Endothelial cell of umbilical vein (primary cell): ENCODE results near the gene PKP3. TPM values are rescaled to one million over a fixed set of nuclear protein-coding genes. Genes with fewer than 3 reads are reported as not detected.
A peak's percentile ranks its signal among the peaks of the same experiment; 100 is the strongest.

ENCODE experiments used
- BruUV-seq: library from RNA; stranded (reverse); fragments of 400-500 nt; replicated peaks from 2 replicates; lab custom pipeline; 2021; lab: Mats Ljungman, UMichigan
- CTCF ChIA-PET: fragments of 300-600, 350-600 bp; sonication (Branson Sonifier 250); formaldehyde crosslinking; loops from one replicate; lab custom pipeline; 2021; ENCODE audit warnings: antibody characterized with exemption, inconsistent platforms; lab: Charles Lee
- POLR2A ChIA-PET: fragments of 300-600, 350-600 bp; sonication (Branson Sonifier 250); formaldehyde crosslinking; loops from one replicate; lab custom pipeline; 2021; ENCODE audit warnings: antibody characterized with exemption, inconsistent platforms; lab: Charles Lee
- DNase-seq: peaks from one replicate; pipeline ENCODE4 v3.0.0-alpha.2; 2011; ENCODE audit warnings: low read depth, low spot score
- FAIRE-seq: peaks from 2 replicates; lab custom pipeline; 2011; peaks lifted over from hg19 to GRCh38; lab: Jason Lieb, UNC
- H2AFZ ChIP-seq: 2 replicates; pipeline ENCODE4 v1.6.0; 2012; ENCODE audit warnings: low read depth, low read length, control low read depth, inconsistent platforms
- H3K27ac ChIP-seq: 2 replicates; pipeline ENCODE4 v1.5.1; 2011; ENCODE audit warnings: low read depth, mild to moderate bottlenecking, control low read depth, low read length, moderate library complexity; ENCODE audit not compliant: insufficient read depth
- H3K27me3 ChIP-seq, 2 experiments: 2 replicates each; pipeline versions ENCODE4 v1.6.0 to v1.6.1; 2011; ENCODE audit warnings: low read length in 2 of 2, mixed read lengths in 1 of 2; ENCODE audit not compliant: control insufficient read depth in 2 of 2, insufficient read depth in 2 of 2
- H3K36me3 ChIP-seq, 2 experiments: 2 replicates in 1 of 2; 3 replicates in 1 of 2; pipeline ENCODE4 v1.5.1; 2011; ENCODE audit warnings: low read length in 2 of 2, mild to moderate bottlenecking in 1 of 2, moderate library complexity in 1 of 2; ENCODE audit not compliant: control insufficient read depth in 2 of 2, insufficient read depth in 2 of 2; ENCODE audit errors: extremely low read depth in 1 of 2
- H3K4me1 ChIP-seq: 3 replicates; pipeline ENCODE4 v1.5.1; 2011; ENCODE audit warnings: mild to moderate bottlenecking, low read length; ENCODE audit not compliant: control insufficient read depth, insufficient read depth; ENCODE audit errors: extremely low read depth
- H3K4me2 ChIP-seq: 2 replicates; pipeline ENCODE4 v1.6.1; 2011; ENCODE audit warnings: low read length, control low read depth, mixed read lengths; ENCODE audit not compliant: insufficient read depth
- H3K4me3 ChIP-seq, 3 experiments: fragments of 200-600 bp in 1 of 3; sonication (generic), shearing (Covaris generic) in 1 of 3; replicated peaks in 1 of 3; 2 replicates each; pipeline ENCODE4 v1.5.1; 2011 to 2016; ENCODE audit warnings: control low read depth in 3 of 3, low read length in 3 of 3, mild to moderate bottlenecking in 2 of 3, inconsistent platforms in 1 of 3, low read depth in 1 of 3, moderate library complexity in 1 of 3; ENCODE audit not compliant: insufficient read depth in 1 of 3
- H3K79me2 ChIP-seq: 2 replicates; pipeline ENCODE4 v1.6.0; 2012; ENCODE audit warnings: low read length, inconsistent platforms; ENCODE audit not compliant: control insufficient read depth, insufficient read depth
- H3K9ac ChIP-seq: replicated peaks from 2 replicates; pipeline ENCODE3; 2011; ENCODE audit warnings: low read length, control low read depth; ENCODE audit not compliant: insufficient read depth; ENCODE audit errors: extremely low read depth
- H3K9me1 ChIP-seq: replicated peaks from 3 replicates; pipeline ENCODE4 v1.6.0; 2011; ENCODE audit warnings: mild to moderate bottlenecking, low read length; ENCODE audit not compliant: control insufficient read depth, insufficient read depth; ENCODE audit errors: extremely low read depth
- H3K9me3 ChIP-seq: replicated peaks from 2 replicates; pipeline ENCODE4 v1.5.1; 2012; ENCODE audit warnings: low read length, inconsistent platforms; ENCODE audit not compliant: control insufficient read depth, insufficient read depth
- H4K20me1 ChIP-seq: replicated peaks from 2 replicates; pipeline ENCODE3; 2011; ENCODE audit warnings: mild to moderate bottlenecking, low read length; ENCODE audit not compliant: control insufficient read depth, insufficient read depth; ENCODE audit errors: extremely low read depth
- CTCF ChIP-seq, 2 donors: IDR thresholded peaks; 1 replicate in 1 of 2; 2 replicates in 1 of 2; pipeline ENCODE4 v1.5.1; 2011; ENCODE audit warnings: low read length in 2 of 2, mild to moderate bottlenecking in 2 of 2, moderate library complexity in 2 of 2, control low read depth in 1 of 2, inconsistent platforms in 1 of 2, low read depth in 1 of 2; ENCODE audit not compliant: insufficient read depth in 1 of 2; ENCODE audit errors: extremely low read depth in 1 of 2
- FOS ChIP-seq: IDR thresholded peaks from 2 replicates; pipeline ENCODE4 v1.6.1; 2011; ENCODE audit warnings: mild to moderate bottlenecking, low read length, moderate library complexity, borderline replicate concordance; ENCODE audit not compliant: insufficient read depth
- GATA2 ChIP-seq: IDR thresholded peaks from 2 replicates; pipeline ENCODE4 v1.7.0; 2011; ENCODE audit warnings: low read depth, mild to moderate bottlenecking, moderate library complexity, mixed read lengths, low read length; ENCODE audit not compliant: insufficient read length, insufficient read depth
- MYC ChIP-seq: IDR thresholded peaks from one replicate; pipeline ENCODE4 v1.6.1; 2011; ENCODE audit warnings: mild to moderate bottlenecking, low read depth, low read length
- dilution Hi-C: fragments of 300-500 bp; cut with MboI; formaldehyde crosslinking; loops from one replicate; pipeline ENCODE4 v1.15.0; 2019; ENCODE audit warnings: low sequenced_read_pairs; ENCODE audit not compliant: extremely low pct_ligation_motif_present
- intact Hi-C: fragments of 100-400 bp; cut with micrococcal nuclease; formaldehyde crosslinking; loops from one replicate; pipeline ENCODE4 v1.10.0; 2022
- polyA plus RNA-seq, 4 experiments: library from polyadenylated mRNA; depleted of rRNA in 3 of 4; stranded (reverse) in 3 of 4; unstranded in 1 of 4; fragments of >200 nt; gene quantifications; 2 replicates each; pipeline versions ENCODE4 v1.2.1 to v1.2.3, GENCODE V29; 2011 to 2012; ENCODE audit warnings: missing spikeins in 1 of 4
- total RNA-seq: library from RNA; stranded (reverse); gene quantifications from 2 replicates; pipeline ENCODE4 v1.2.3, GENCODE V29; 2021

The PKP3 gene
- total and polyA plus RNA-seq, 2 donors (not counting 3 experiments of a cell fraction or from before 2014, with no cell fraction given): 0.27 to 0.59 TPM

GRCh38 chr11:363948-364761 is 29.9 kb upstream of the PKP3 start:
- Histone ChIP-seq H3K9ac (no peak overlapping the region), H3K4me1 (no peaks in the 10 kb centered on the region), H3K4me3 (no peak overlapping the region), H3K27ac (no peak overlapping the region), H2AFZ (no peak overlapping the region), H3K27me3 (peaks cover 13% of the 10 kb centered on the region in 2 experiments), H3K9me3 (no peaks in the 10 kb centered on the region), H3K9me1 (no peaks in the 10 kb centered on the region), H3K36me3 (no peaks in the 10 kb centered on the region), H3K79me2 (no peaks in the 10 kb centered on the region), H4K20me1 (no peaks in the 10 kb centered on the region), H3K4me2 (no peak overlapping the region)
- dilution Hi-C loops: no loop called here
- no TSS peak for BruUV-seq
- ChIA-PET POLR2A (no interaction called here), CTCF (interaction anchor here (1.0 to 8.9 kb wide), 6 partner anchors 33 to 155 kb away, joined by 3 to 79 read pairs (median 12); partner anchors contain the start of genes IFITM2 and PTDSS2)
- TF ChIP-seq CTCF (IDR thresholded peaks at IDR 0.05; ENCODE audit: extremely low read depth in 1 of 2, insufficient read depth in 1 of 2, low read depth in 1 of 2, low read length in 2 of 2): peak in 1 of 2 donors; percentile 61
- TF ChIP-seq GATA2: no peak
- no peak for TF ChIP-seq MYC
- TF ChIP-seq FOS: no peak
- DNase-seq (peak; percentile 37), FAIRE-seq (no peak)
- intact Hi-C loops: no loop called here
